Thyroid gland (tissue), 4 donors: ENCODE results near the gene ADD1.

Experiments
- CTCF ChIP-seq, 6 experiments: fragments of 200-600 bp in 3 of 6; fragments of 450-650 bp in 3 of 6; sonication (generic) in 3 of 6; IDR thresholded peaks; one replicate each; pipeline ENCODE4 v1.5.1; 2016 to 2019; ENCODE audit warnings: antibody characterized with exemption in 6 of 6, mild to moderate bottlenecking in 2 of 6, inconsistent platforms in 1 of 6, moderate library complexity in 1 of 6
- POLR2A ChIP-seq, 2 donors: fragments of 450-650 bp; IDR thresholded peaks; one replicate each; pipeline ENCODE4 v1.6.1; 2017; ENCODE audit warnings: antibody characterized with exemption in 2 of 2, mild to moderate bottlenecking in 2 of 2, moderate library complexity in 1 of 2

- TF ChIP-seq CTCF (IDR thresholded peaks at IDR 0.05) (no peak), POLR2A (IDR thresholded peaks at IDR 0.05) (no peak)
Observed at GRCh38 chr4:2962614-2963174, 119.0 kb downstream of the ADD1 start.
